ENCODE data around the gene TMEM270.
"Not testable (repeated sequence)": the region's sequence is repeated elsewhere in the genome, so short reads cannot be mapped to it uniquely, and the experiment has no call there.

TMEM270 gene

GRCh38 chr7:73872056-73872908 is 11.3 kb downstream of the TMEM270 start:
- no peak for TF ChIP-seq JUND (IDR thresholded peaks at IDR 0.05; ENCODE audit: low read depth)
- in situ Hi-C loops (cut with HindIII; ENCODE audit: low pct_unique_long_range_greater_than_20kb, low sequenced_read_pairs): no loop called here
- no peak for DNase-seq (ENCODE audit: low read depth in 1 of 2, low spot score in 1 of 2)

DNA sequence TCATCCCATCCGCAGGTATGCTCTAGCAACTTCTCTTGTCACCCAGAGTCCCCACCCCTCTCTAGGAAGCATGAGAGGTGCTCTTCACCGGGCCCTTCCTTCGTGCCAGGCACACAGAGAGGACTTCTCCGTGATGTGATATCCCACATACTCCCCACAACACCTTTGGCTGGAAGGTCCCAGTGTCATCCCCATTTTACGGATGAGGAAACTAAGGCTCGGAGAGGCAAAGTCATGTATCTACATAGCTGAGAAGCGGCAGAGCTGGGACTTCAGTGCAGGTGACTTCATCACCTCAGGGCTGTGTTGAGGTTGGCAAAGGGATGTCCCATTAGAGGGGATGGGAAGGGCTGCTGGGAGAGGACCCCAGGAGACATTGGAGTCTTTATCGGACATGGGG is 15.4 kb downstream of the TMEM270 start:
- no peak for DNase-seq (ENCODE audit: low read depth in 1 of 2, low spot score in 1 of 2)
- in situ Hi-C loops (cut with HindIII; ENCODE audit: low pct_unique_long_range_greater_than_20kb, low sequenced_read_pairs): no loop called here
- TF ChIP-seq JUND (IDR thresholded peaks at IDR 0.05; ENCODE audit: low read depth): no peak

DNA sequence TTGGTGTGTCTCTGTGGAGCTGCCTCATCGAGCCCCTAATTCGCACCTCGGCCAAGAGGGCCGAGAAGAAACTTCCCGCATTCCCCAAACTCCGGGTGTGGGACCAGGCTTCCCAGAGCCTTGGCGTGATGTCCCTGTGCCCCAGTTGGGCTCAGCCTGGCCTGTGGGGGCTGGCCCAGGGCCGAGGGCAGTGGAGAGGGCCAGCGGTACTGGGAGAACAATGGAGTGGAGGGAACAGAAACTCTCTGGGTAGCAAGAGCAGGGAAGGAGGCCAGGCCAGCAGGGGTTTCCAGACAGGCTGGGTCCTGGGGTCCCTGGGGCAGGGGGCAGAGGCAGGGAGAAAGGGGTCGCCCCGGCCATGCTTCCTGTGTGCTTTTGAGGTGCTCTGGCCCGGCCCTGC is 16.0 kb downstream of the TMEM270 start:
- TF ChIP-seq JUND (IDR thresholded peaks at IDR 0.05; ENCODE audit: low read depth): no peak
- in situ Hi-C loops (cut with HindIII; ENCODE audit: low pct_unique_long_range_greater_than_20kb, low sequenced_read_pairs): no loop called here
- no peak for DNase-seq (ENCODE audit: low read depth in 1 of 2, low spot score in 1 of 2)

- peak in 1 of 2 experiments; percentile 35 for DNase-seq (ENCODE audit: low read depth in 1 of 2, low spot score in 1 of 2)
- TF ChIP-seq JUND (IDR thresholded peaks at IDR 0.05; ENCODE audit: low read depth): no peak
- in situ Hi-C loops (cut with HindIII; ENCODE audit: low pct_unique_long_range_greater_than_20kb, low sequenced_read_pairs): no loop called here
Observed at GRCh38 chr7:73879977-73880681, 19.2 kb downstream of the TMEM270 start.

GRCh38 chr7:73880755-73881328 is 19.9 kb downstream of the TMEM270 start:
- DNase-seq (ENCODE audit: low read depth in 1 of 2, low spot score in 1 of 2): no peak
- no peak for TF ChIP-seq JUND (IDR thresholded peaks at IDR 0.05; ENCODE audit: low read depth)
- in situ Hi-C loops (cut with HindIII; ENCODE audit: low pct_unique_long_range_greater_than_20kb, low sequenced_read_pairs): no loop called here

DNA sequence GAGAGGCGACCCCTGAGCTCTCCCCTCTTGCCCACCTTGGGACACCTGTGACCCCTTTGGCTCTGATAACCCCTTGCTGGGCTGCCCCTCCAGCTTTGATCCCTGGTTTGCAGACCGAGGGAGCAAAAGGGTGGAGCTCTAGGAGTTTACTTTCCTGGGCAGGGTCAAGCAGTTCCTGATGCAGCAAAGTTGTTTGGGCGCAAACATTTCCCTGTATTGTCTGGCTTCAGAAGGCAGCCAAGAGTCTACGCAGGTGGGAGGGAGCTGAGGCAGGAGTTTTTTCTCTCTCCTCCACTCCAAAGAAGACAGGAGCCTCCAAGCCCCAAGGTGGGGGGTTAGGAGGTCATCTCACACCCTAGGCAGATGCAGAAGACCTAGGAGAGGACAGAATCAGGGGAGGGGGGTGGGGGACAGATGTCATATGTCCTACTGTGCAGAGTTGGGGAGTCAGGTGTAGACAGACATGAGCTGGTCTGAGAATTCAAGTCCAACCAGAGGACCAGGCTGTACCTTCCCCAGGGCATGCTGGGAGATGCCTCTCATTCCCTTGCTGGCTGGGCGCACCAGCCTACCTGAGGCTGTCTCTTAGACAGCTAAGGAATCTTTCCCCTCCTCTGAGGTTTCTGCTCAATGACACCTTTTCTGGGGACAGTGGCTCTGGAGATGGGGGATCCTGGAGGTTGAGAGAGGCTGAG is 20.5 kb downstream of the TMEM270 start:
- in situ Hi-C loops (cut with HindIII; ENCODE audit: low pct_unique_long_range_greater_than_20kb, low sequenced_read_pairs): no loop called here
- no peak for TF ChIP-seq JUND (IDR thresholded peaks at IDR 0.05; ENCODE audit: low read depth)
- peak in 1 of 2 experiments; percentile 52 for DNase-seq (ENCODE audit: low read depth in 1 of 2, low spot score in 1 of 2)

DNA sequence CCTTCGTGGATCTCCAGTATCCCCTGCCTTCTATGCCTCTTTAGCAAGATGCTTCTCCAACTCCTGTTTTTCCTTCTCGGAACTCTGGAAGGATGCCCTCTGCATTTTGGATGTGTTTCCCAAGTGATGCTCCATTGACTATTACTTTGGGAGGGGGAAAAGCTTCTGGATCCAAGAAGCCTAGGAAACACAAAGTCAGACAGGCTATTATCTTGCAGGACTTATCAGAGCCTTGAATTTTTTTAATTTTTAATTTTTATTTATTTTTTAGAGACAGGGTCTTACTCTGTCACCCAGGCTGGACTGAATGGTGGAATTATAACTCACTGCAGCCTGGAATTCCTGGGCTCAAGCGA is 21.1 kb downstream of the TMEM270 start:
- TF ChIP-seq JUND (IDR thresholded peaks at IDR 0.05; ENCODE audit: low read depth): no peak
- no peak for DNase-seq (ENCODE audit: low read depth in 1 of 2, low spot score in 1 of 2)
- in situ Hi-C loops (cut with HindIII; ENCODE audit: low pct_unique_long_range_greater_than_20kb, low sequenced_read_pairs): no loop called here

- in situ Hi-C loops (cut with HindIII; ENCODE audit: low pct_unique_long_range_greater_than_20kb, low sequenced_read_pairs): not testable (repeated sequence)
Observed at GRCh38 chr7:73884867-73885422, 24.0 kb downstream of the TMEM270 start.

GRCh38 chr7:73885433-73885974 is 24.5 kb downstream of the TMEM270 start:
- TF ChIP-seq JUND (IDR thresholded peaks at IDR 0.05; ENCODE audit: low read depth): no peak
- in situ Hi-C loops (cut with HindIII; ENCODE audit: low pct_unique_long_range_greater_than_20kb, low sequenced_read_pairs): no loop called here
- no peak for DNase-seq (ENCODE audit: low read depth in 1 of 2, low spot score in 1 of 2)

More at GRCh38 chr7:73884867-73885422, 24.0 kb downstream of the TMEM270 start:
- not testable (repeated sequence) for DNase-seq (ENCODE audit: low read depth in 1 of 2, low spot score in 1 of 2)

- no peak for DNase-seq (ENCODE audit: low read depth in 1 of 2, low spot score in 1 of 2)
- TF ChIP-seq JUND (IDR thresholded peaks at IDR 0.05; ENCODE audit: low read depth): no peak
- in situ Hi-C loops (cut with HindIII; ENCODE audit: low pct_unique_long_range_greater_than_20kb, low sequenced_read_pairs): no loop called here
Observed at GRCh38 chr7:73885975-73886798, 25.2 kb downstream of the TMEM270 start.

GRCh38 chr7:73887762-73888161 is 26.8 kb downstream of the TMEM270 start:
- in situ Hi-C loops (cut with HindIII; ENCODE audit: low pct_unique_long_range_greater_than_20kb, low sequenced_read_pairs): no loop called here
- no peak for DNase-seq (ENCODE audit: low read depth in 1 of 2, low spot score in 1 of 2)
- no peak for TF ChIP-seq JUND (IDR thresholded peaks at IDR 0.05; ENCODE audit: low read depth)
